ENCODE measurements around the gene UBE2N. TPM values are rescaled to one million over a fixed set of nuclear protein-coding genes. Genes with fewer than 3 reads are reported as not detected.
"Not testable (repeated sequence)": the region's sequence is repeated elsewhere in the genome, so short reads cannot be mapped to it uniquely, and the experiment has no call there.

UBE2N gene
- total RNA-seq, 1 donor from 2014 or later: 90.4 TPM

- no peak for DNase-seq (ENCODE audit: low spot score)
These were observed 25.9 kb downstream of the UBE2N start for GRCh38 chr12:93415723-93416464.

GRCh38 chr12:93413064-93413463 lies 28.7 kb downstream of the UBE2N start:
- DNase-seq (ENCODE audit: low spot score): no peak

- DNase-seq (ENCODE audit: low spot score): not testable (repeated sequence)
These were observed 29.4 kb downstream of the UBE2N start for GRCh38 chr12:93412396-93412795.

- not testable (repeated sequence) for DNase-seq (ENCODE audit: low spot score)
These were observed 30.7 kb downstream of the UBE2N start for GRCh38 chr12:93411060-93411459.

- not testable (repeated sequence) for DNase-seq (ENCODE audit: low spot score)
These were observed 32.2 kb downstream of the UBE2N start for GRCh38 chr12:93409343-93410187.

GRCh38 chr12:93408813-93409212 lies 32.9 kb downstream of the UBE2N start:
- DNase-seq (ENCODE audit: low spot score): no peak

- no peak for DNase-seq (ENCODE audit: low spot score)
These were observed 33.8 kb downstream of the UBE2N start for GRCh38 chr12:93407963-93408283.

GRCh38 chr12:93407054-93407962 lies 34.4 kb downstream of the UBE2N start:
- no peak for DNase-seq (ENCODE audit: low spot score)

GRCh38 chr12:93404961-93405849 lies 36.5 kb downstream of the UBE2N start:
- no peak for DNase-seq (ENCODE audit: low spot score)

- no peak for DNase-seq (ENCODE audit: low spot score)
These were observed 37.6 kb downstream of the UBE2N start for GRCh38 chr12:93403988-93404803.

GRCh38 chr12:93402333-93403311 lies 39.1 kb downstream of the UBE2N start:
- no peak for DNase-seq (ENCODE audit: low spot score)

- not testable (repeated sequence) for DNase-seq (ENCODE audit: low spot score)
These were observed 42.4 kb downstream of the UBE2N start for GRCh38 chr12:93399183-93399863.

GRCh38 chr12:93397412-93397811 lies 44.3 kb downstream of the UBE2N start:
- no peak for DNase-seq (ENCODE audit: low spot score)

GRCh38 chr12:93393425-93393824 lies 48.3 kb downstream of the UBE2N start:
- no peak for DNase-seq (ENCODE audit: low spot score)

- no peak for DNase-seq (ENCODE audit: low spot score)
These were observed 51.0 kb downstream of the UBE2N start for GRCh38 chr12:93390549-93391297.

GRCh38 chr12:93390031-93390430 lies 51.7 kb downstream of the UBE2N start:
- DNase-seq (ENCODE audit: low spot score): no peak

- no peak for DNase-seq (ENCODE audit: low spot score)
These were observed 54.0 kb downstream of the UBE2N start for GRCh38 chr12:93387780-93388179.

Data from mesenteric fat pad (tissue), 1 donor.